ENCODE results near the gene DAB2IP.

DNA sequence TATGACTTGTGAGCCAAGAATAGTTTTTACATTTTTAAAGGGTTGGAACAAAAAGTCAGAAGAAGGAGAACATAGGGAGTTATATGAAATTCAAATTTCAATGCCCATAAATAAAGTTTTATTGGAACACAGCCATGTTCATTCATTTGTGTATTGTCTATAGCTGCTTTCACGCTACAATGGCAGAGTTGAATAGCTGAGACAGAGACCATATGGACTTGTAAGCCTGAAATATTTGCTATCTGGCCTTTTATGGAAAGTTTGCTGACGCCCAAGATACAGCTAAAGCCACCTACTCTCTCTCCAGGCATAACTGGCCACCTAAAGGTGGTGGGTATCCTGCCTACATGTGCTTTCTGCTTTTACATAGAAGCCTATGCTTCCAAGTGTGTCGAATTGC, 10.9 kb downstream of the DAB2IP start:
- TF ChIP-seq, protein P1, sequence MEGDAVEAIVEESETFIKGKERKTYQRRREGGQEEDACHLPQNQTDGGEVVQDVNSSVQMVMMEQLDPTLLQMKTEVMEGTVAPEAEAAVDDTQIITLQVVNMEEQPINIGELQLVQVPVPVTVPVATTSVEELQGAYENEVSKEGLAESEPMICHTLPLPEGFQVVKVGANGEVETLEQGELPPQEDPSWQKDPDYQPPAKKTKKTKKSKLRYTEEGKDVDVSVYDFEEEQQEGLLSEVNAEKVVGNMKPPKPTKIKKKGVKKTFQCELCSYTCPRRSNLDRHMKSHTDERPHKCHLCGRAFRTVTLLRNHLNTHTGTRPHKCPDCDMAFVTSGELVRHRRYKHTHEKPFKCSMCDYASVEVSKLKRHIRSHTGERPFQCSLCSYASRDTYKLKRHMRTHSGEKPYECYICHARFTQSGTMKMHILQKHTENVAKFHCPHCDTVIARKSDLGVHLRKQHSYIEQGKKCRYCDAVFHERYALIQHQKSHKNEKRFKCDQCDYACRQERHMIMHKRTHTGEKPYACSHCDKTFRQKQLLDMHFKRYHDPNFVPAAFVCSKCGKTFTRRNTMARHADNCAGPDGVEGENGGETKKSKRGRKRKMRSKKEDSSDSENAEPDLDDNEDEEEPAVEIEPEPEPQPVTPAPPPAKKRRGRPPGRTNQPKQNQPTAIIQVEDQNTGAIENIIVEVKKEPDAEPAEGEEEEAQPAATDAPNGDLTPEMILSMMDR (IDR thresholded peaks at IDR 0.05) = no peak
- TF ChIP-seq ZFX (IDR thresholded peaks at IDR 0.05; ENCODE audit: borderline replicate concordance) = no peak
